Epithelial cell of umbilical artery (primary cell): Measurements from ENCODE around the gene ZNF581. TPM values are rescaled to one million over a fixed set of nuclear protein-coding genes. Genes with fewer than 3 reads are reported as not detected.

Experiments used
- total RNA-seq: library from RNA; depleted of rRNA; stranded (reverse); fragments of >200 nt; gene quantifications from 2 replicates; pipeline ENCODE4 v1.2.3, GENCODE V29; 2014

ZNF581 gene
- total RNA-seq, result 16.1 and 21.4 TPM in 2 replicates

GRCh38 chr19:55643003-55643886 is at the start of gene ZNF581:
ZNF581 (plus strand) TSS chr19:55643649; CDS start chr19:55644572, 923 bp downstream.

GRCh38 chr19:55599468-55599841 is 44.0 kb upstream of the ZNF581 start, which contains the start of gene FIZ1:
FIZ1 (minus strand) TSS chr19:55599517; CDS start chr19:55597865, 1,652 bp downstream.

GRCh38 chr19:55599842-55600661 is 43.4 kb upstream of the ZNF581 start, which contains the start of gene ZNF524:
ZNF524 (plus strand) TSS chr19:55600288; CDS start chr19:55602113, 1,825 bp downstream.

GRCh38 chr19:55605637-55606470 is 37.6 kb upstream of the ZNF581 start, which contains the start of gene ZNF865:
ZNF865 (plus strand) TSS chr19:55605647; CDS start chr19:55613619, 7,972 bp downstream.

GRCh38 chr19:55624109-55625003 is 19.1 kb upstream of the ZNF581 start, which contains the start of gene ZNF784:
ZNF784 (minus strand) TSS chr19:55624566; CDS start chr19:55624561, 5 bp downstream.

GRCh38 chr19:55640577-55641425 is 2.6 kb upstream of the ZNF581 start, which contains the start of gene ZNF580:
ZNF580 (plus strand) TSS chr19:55641002; CDS start chr19:55642509, 1,507 bp downstream.

GRCh38 chr19:55647732-55648584 is 4.5 kb downstream of the ZNF581 start, which contains the start of gene CCDC106:
CCDC106 (plus strand) TSS chr19:55648212; CDS start chr19:55649047, 835 bp downstream.

GRCh38 chr19:55654868-55655647 is 11.6 kb downstream of the ZNF581 start, which contains the start of gene U2AF2:
U2AF2 (plus strand) TSS chr19:55655035; CDS start chr19:55655105, 70 bp downstream.

GRCh38 chr19:55674841-55675660 is 31.6 kb downstream of the ZNF581 start, which contains the start of gene EPN1:
EPN1 (plus strand) TSS chr19:55675226; CDS start chr19:55678628, 3,402 bp downstream.

Other genes starting within 250 kb of the ZNF581 start
- gene UBE2S, start 235.9 kb upstream of the ZNF581 start, total RNA-seq, result 168 and 599 TPM in 2 replicates
- gene SHISA7, start 200.3 kb upstream of the ZNF581 start, total RNA-seq, result not detected in 2 replicates
- 50.6 and 74.1 TPM in 2 replicates for gene ISOC2, start 182.0 kb upstream of the ZNF581 start, total RNA-seq
- gene C19orf85, start 178.9 kb upstream of the ZNF581 start, total RNA-seq, result not detected in 2 replicates
- gene ZNF628, start 167.0 kb upstream of the ZNF581 start, total RNA-seq, result 0.30 and 2.6 TPM in 2 replicates
- gene NAT14, start 158.5 kb upstream of the ZNF581 start, total RNA-seq, result 11.7 and 18.2 TPM in 2 replicates
- 0.32 and 2.3 TPM in 2 replicates for gene SSC5D, start 155.2 kb upstream of the ZNF581 start, total RNA-seq
- gene SBK2, start 106.5 kb upstream of the ZNF581 start, total RNA-seq, result not detected in 2 replicates
- gene SBK3, start 98.1 kb upstream of the ZNF581 start, total RNA-seq, result 0.32 TPM in 1 of 2 replicates, not detected in the other
- gene ZNF579, start 62.8 kb upstream of the ZNF581 start, total RNA-seq, result 3.2 TPM in 2 replicates
- gene FIZ1, start 44.1 kb upstream of the ZNF581 start, total RNA-seq, result 1.8 and 2.6 TPM in 2 replicates
- gene ZNF524, start 43.4 kb upstream of the ZNF581 start, total RNA-seq, result 7.8 and 10.3 TPM in 2 replicates
- gene ZNF865, start 38.0 kb upstream of the ZNF581 start, total RNA-seq, result 0.61 and 0.65 TPM in 2 replicates
- gene ZNF784, start 19.1 kb upstream of the ZNF581 start, total RNA-seq, result 3.6 and 3.8 TPM in 2 replicates
- 1.9 and 2.7 TPM in 2 replicates for gene ZNF580, start 2.6 kb upstream of the ZNF581 start, total RNA-seq
- 7.6 and 7.8 TPM in 2 replicates for gene CCDC106, start 4.6 kb downstream of the ZNF581 start, total RNA-seq
- 87.7 and 143 TPM in 2 replicates for gene U2AF2, start 11.4 kb downstream of the ZNF581 start, total RNA-seq
- gene EPN1, start 31.6 kb downstream of the ZNF581 start, total RNA-seq, result 19.2 and 50.8 TPM in 2 replicates
- gene NLRP9, start 94.8 kb downstream of the ZNF581 start, total RNA-seq, result not detected in 2 replicates
- under 0.01 TPM in 1 of 2 replicates, not detected in the other for gene RFPL4A, start 115.4 kb downstream of the ZNF581 start, total RNA-seq
- not detected in 2 replicates for gene RFPL4AL1, start 125.5 kb downstream of the ZNF581 start, total RNA-seq
- gene NLRP11, start 188.3 kb downstream of the ZNF581 start, total RNA-seq, result not detected in 2 replicates
- gene NLRP4, start 192.9 kb downstream of the ZNF581 start, total RNA-seq, result not detected in 2 replicates